ENCODE results near the gene TMEM135.

DNA sequence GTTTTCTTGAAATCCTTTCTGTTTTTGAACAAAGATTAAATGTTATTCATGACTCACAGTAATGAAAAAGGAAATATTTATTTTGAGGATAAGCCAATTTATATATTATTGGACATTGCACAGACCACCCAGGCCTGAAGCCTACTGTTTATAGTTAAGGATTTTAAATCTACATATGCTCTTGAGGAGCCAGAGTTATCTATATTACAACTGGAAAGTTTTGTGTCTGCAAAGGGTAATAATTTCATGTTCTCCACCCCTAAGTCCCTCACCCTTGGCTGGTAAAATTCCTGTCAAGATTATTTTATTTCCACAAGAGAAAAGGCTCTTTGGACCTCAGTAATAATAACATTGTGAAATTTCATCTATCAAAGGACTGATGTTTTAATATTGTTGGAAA lies 228.2 kb downstream of the TMEM135 start:
- TF ChIP-seq, protein P1, sequence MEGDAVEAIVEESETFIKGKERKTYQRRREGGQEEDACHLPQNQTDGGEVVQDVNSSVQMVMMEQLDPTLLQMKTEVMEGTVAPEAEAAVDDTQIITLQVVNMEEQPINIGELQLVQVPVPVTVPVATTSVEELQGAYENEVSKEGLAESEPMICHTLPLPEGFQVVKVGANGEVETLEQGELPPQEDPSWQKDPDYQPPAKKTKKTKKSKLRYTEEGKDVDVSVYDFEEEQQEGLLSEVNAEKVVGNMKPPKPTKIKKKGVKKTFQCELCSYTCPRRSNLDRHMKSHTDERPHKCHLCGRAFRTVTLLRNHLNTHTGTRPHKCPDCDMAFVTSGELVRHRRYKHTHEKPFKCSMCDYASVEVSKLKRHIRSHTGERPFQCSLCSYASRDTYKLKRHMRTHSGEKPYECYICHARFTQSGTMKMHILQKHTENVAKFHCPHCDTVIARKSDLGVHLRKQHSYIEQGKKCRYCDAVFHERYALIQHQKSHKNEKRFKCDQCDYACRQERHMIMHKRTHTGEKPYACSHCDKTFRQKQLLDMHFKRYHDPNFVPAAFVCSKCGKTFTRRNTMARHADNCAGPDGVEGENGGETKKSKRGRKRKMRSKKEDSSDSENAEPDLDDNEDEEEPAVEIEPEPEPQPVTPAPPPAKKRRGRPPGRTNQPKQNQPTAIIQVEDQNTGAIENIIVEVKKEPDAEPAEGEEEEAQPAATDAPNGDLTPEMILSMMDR (IDR thresholded peaks at IDR 0.05): no peak
- no peak for TF ChIP-seq POLR2A (IDR thresholded peaks at IDR 0.05)

Data from transverse colon (tissue), 3 donors.